Amygdala (tissue), 56 donors: ENCODE data around the gene TICAM2.

ENCODE experiments used
- DNase-seq, 56 donors: peaks; one replicate each; lab custom pipeline; 2025; lab: John Stamatoyannopoulos, UW

Gene TICAM2

GRCh38 chr5:115611873-115612272 lies 9.6 kb upstream of the TICAM2 start:
- no peak for DNase-seq

- DNase-seq: no peak
Measured at GRCh38 chr5:115607935-115608334, 5.7 kb upstream of the TICAM2 start.

GRCh38 chr5:115605436-115605835 lies 3.2 kb upstream of the TICAM2 start:
- no peak for DNase-seq

- peak in 3 of 56 donors; percentile 40 to 66 (median 45) for DNase-seq
Measured at GRCh38 chr5:115602591-115603125, 379 bp upstream of the TICAM2 start.

GRCh38 chr5:115600766-115601165 lies 1.5 kb downstream of the TICAM2 start:
- DNase-seq: no peak

- DNase-seq: no peak
Measured at GRCh38 chr5:115599924-115600323, 2.4 kb downstream of the TICAM2 start.

- DNase-seq: peak in 20 of 56 donors; percentile 0 to 62 (median 16)
Measured at GRCh38 chr5:115599502-115599901, 2.8 kb downstream of the TICAM2 start.

GRCh38 chr5:115594128-115595047 lies 7.9 kb downstream of the TICAM2 start:
- no peak for DNase-seq

- no peak for DNase-seq
Measured at GRCh38 chr5:115589043-115589442, 13.2 kb downstream of the TICAM2 start.

- DNase-seq: no peak
Measured at GRCh38 chr5:115588640-115589039, 13.6 kb downstream of the TICAM2 start.

- no peak for DNase-seq
Measured at GRCh38 chr5:115586525-115587146, 15.6 kb downstream of the TICAM2 start.

GRCh38 chr5:115585265-115585664 lies 17.0 kb downstream of the TICAM2 start:
- DNase-seq: no peak

GRCh38 chr5:115584501-115584900 lies 17.8 kb downstream of the TICAM2 start:
- DNase-seq: no peak

GRCh38 chr5:115583474-115583873 lies 18.8 kb downstream of the TICAM2 start:
- no peak for DNase-seq

- DNase-seq: no peak
Measured at GRCh38 chr5:115580941-115581340, 21.3 kb downstream of the TICAM2 start.

GRCh38 chr5:115579747-115580173 lies 22.5 kb downstream of the TICAM2 start:
- no peak for DNase-seq

GRCh38 chr5:115579216-115579615 lies 23.1 kb downstream of the TICAM2 start:
- peak in 6 of 56 donors; percentile 1 to 49 (median 21) for DNase-seq

- DNase-seq: no peak
Measured at GRCh38 chr5:115578657-115579056, 23.6 kb downstream of the TICAM2 start.

GRCh38 chr5:115577741-115578140 lies 24.5 kb downstream of the TICAM2 start:
- no peak for DNase-seq

- DNase-seq: no peak
Measured at GRCh38 chr5:115577329-115577728, 24.9 kb downstream of the TICAM2 start.
